NCI-H1092 treated with DMSO at 0.1 percent for 48 hours (cell line): Measurements from ENCODE around the gene CDH20.

Source experiments
- DNase-seq: peaks from one replicate; lab custom pipeline; 2025; lab: John Stamatoyannopoulos, UW

The CDH20 gene

GRCh38 chr18:61531182-61531581, 198.0 kb downstream of the CDH20 start:
- peak; percentile 86 for DNase-seq

DNA sequence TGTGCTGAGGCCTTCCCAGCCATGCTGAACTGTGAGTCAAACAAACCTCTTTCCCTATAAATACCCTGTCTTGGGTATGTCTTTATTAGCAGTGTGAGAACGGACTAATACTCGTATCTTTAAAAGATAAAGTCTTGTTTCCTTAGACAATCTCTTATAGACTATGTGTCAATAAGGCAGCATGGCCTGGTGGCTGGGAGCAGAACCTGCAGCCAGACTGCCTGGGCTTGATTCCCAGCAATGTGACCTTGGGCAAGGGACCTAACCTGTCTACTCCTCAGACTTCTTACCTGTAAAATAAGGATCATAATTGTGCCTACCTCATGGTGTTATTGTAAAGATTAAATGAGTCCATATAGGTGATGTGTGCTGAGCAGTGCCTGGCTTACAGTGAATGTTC, 198.7 kb downstream of the CDH20 start:
- no peak for DNase-seq

DNA sequence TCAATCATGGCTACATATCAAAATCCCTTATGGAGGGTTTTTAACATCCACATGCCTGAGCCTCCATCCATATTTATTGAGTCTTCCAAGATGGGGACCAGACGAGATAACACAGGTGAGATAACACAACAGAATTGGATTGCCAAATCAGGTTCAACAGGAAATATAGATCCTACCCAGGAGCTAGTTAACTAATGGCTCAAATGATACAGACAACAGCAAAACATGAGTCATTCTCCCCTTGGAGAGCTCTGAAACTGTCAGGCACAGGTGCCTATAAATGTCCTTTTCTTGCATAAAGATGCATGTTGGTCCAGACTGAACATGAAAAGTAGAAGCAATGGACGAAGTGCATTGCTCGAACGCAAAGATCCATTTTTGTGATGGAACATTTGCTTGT, 202.2 kb downstream of the CDH20 start:
- no peak for DNase-seq

- no peak for DNase-seq
Observed at GRCh38 chr18:61541673-61542072, 208.4 kb downstream of the CDH20 start.

DNA sequence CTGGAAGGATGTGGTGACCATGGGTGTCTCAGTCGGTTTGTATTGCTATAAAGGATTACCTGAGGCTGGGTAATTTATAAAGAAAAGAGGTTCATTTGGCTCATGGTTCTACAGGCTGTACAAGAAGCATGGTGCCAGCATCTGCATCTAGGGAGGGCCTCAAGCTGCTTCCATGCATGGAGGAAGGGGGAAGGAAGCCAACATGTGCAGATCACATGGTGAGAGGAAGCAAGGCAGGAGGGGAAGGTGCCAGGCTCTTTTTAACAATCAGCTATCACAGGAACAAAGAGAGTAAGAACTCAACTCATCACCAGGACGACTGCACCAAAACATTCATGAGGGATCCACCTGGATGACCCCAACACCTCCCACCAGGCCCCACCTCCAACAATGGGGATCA, 209.4 kb downstream of the CDH20 start:
- DNase-seq = no peak

- no peak for DNase-seq
Observed at GRCh38 chr18:61543518-61543917, 210.3 kb downstream of the CDH20 start.

GRCh38 chr18:61544178-61544577, 210.9 kb downstream of the CDH20 start:
- no peak for DNase-seq

- no peak for DNase-seq
Observed at GRCh38 chr18:61545281-61546245, 212.3 kb downstream of the CDH20 start.

DNA sequence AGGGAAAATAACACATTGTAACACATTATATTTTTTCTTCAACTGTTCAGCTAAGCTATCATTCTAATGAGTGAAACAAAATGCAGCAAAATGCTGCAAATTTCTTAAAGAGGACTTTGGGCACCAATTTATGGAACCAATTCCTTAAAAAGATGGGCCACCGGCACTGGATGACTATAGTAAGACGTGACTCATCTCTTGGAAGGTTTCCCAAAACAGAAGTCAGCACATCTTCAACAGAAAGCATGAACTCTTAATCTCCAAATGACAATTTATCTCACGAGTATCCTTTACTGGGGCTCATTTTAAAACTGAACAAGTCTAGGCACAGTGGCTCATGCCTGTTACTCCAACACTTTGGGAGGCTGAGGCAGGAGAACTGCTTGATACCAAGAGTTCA, 213.4 kb downstream of the CDH20 start:
- DNase-seq = no peak

GRCh38 chr18:61549416-61549815, 216.2 kb downstream of the CDH20 start:
- DNase-seq = no peak

- DNase-seq = no peak
Observed at GRCh38 chr18:61549889-61550288, 216.7 kb downstream of the CDH20 start.

DNA sequence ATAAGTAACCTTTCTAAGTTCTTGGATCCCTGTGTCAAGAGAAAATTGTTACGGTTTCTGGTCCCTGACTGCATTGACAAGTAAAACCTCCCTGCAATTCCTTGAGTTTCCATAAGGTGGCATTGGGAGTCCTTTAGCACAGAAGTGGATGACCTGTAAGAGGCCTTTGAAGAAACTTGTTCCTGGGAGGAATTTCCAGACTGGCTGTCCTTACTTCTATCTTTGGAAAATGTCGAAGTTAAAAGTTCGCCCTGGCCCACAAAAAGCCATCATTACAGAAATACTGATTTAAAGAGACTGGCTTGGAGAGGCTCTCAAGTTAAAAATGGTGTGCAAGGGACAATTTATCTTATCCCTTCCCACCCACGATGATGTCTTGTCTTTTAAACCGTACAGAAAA, 218.4 kb downstream of the CDH20 start:
- DNase-seq = peak; percentile 64

DNA sequence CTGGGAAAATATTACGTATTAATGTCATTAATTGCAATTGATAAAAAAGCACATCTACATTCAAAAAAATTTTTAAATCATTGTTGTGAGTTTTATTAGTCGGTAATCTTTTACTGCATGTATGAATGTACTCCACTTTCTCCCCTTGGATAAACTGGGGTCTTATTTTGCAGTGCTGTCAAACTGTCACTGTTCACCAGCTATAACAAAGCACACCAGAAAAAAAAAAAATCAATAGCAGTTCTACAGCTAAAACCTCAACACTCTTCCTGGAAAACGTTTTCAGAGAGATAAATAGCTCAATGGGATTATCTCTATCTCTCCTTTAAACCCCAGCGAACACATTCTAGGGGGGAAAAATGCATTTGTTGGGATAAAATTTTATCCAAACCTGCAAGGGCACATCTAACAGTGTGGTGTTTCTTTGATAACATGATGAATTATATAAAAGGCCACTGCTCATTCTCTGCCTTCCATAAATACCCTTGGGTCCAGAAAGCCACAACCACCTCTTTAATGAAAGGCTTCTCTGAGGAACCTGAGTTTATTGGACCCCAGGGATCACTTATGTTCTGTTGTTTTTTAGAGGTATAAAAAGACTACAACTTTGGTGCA, 219.9 kb downstream of the CDH20 start:
- DNase-seq = no peak

GRCh38 chr18:61554117-61554776, 221.0 kb downstream of the CDH20 start:
- DNase-seq = no peak

GRCh38 chr18:61554946-61555361, 221.7 kb downstream of the CDH20 start:
- no peak for DNase-seq

GRCh38 chr18:61556316-61556715, 223.1 kb downstream of the CDH20 start:
- no peak for DNase-seq

GRCh38 chr18:61556862-61557261, 223.6 kb downstream of the CDH20 start:
- DNase-seq = no peak

- no peak for DNase-seq
Observed at GRCh38 chr18:61569176-61569892, 236.1 kb downstream of the CDH20 start.

GRCh38 chr18:61570070-61570469, 236.8 kb downstream of the CDH20 start:
- DNase-seq = no peak

GRCh38 chr18:61572084-61572655, 238.9 kb downstream of the CDH20 start:
- DNase-seq = no peak

- no peak for DNase-seq
Observed at GRCh38 chr18:61572871-61573270, 239.6 kb downstream of the CDH20 start.

GRCh38 chr18:61574665-61575064, 241.4 kb downstream of the CDH20 start:
- no peak for DNase-seq
